ENCODE measurements around the gene CSAD. TPM values are rescaled to one million over a fixed set of nuclear protein-coding genes. Genes with fewer than 3 reads are reported as not detected.

CSAD gene
- total RNA-seq, 1 experiment from 2014 or later, result 15.4 TPM

DNA sequence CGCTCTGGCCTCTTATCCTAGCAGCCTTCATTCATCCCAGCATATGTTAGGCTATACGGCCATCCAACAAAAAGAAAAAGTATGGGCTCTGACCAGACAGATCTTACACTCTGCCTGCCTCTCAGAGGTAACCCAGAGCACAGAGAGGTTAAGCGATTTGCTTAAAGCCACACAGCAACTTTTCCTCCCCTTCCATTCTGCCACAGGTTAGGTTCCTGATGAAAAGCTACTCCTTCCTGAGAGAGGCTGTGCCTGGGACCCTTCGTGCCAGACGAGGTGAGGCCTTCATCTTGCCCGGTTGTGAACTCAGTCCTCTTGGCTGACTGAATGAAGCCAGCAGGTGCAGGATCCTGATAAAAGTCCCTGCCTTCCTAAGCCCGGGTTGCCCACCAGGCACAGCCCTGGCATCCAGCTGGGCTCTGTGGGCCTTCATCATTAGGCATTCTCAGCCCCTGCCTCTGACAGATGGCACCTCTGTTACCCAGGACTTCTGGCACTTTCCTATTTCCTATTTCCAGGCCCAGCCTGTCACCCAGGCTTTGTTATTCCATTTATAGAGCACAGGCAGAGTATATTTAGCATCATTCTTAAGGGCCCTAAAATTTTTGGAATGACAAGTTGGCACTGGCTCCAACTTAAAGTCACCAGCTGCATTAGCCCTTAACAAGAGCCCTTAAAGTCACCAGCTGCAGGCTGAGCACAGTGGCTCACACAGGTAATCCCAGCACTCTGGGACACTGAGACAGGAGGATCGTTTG is 64.7 kb downstream of the CSAD start:
- in situ Hi-C loops (cut with HindIII; ENCODE audit: low pct_unique_long_range_greater_than_20kb, low sequenced_read_pairs), result no loop called here
- no TSS peak for BruUV-seq (replicated peaks)
- intact Hi-C loops (cut with micrococcal nuclease; ENCODE audit: unreplicated experiment), result no loop called here

More for the DNA sequence above, 64.7 kb downstream of the CSAD start:
- no peaks in the 10 kb centered on the region for H3K9me3 ChIP-seq (ENCODE audit: control insufficient read depth, insufficient read depth, low read depth, low read length)
- POLR2A ChIA-PET, result interaction anchor here (0.5 kb wide), 1 partner anchor 11 kb away, joined by 14 read pairs; no protein-coding TSS in a partner anchor
- no peak for TF ChIP-seq TCF7L2 (IDR thresholded peaks at IDR 0.05; ENCODE audit: low read depth, low read length)
- TF ChIP-seq CTCF (IDR thresholded peaks at IDR 0.05), result no peak
- TF ChIP-seq REST (IDR thresholded peaks at IDR 0.05; ENCODE audit: insufficient read depth in 1 of 2, low read depth in 2 of 2, low read length in 1 of 2), result no peak
- TF ChIP-seq SIN3A (IDR thresholded peaks at IDR 0.05; ENCODE audit: borderline replicate concordance, insufficient read depth, low read depth, low read length), result no peak
- no peak for TF ChIP-seq POLR2AphosphoS5 (IDR thresholded peaks at IDR 0.05; ENCODE audit: low read depth, low read length)
- 0 out of 2 replicates have a peak, but pooled peaks have one; percentile 22 for ATAC-seq
- no peak overlapping the region for H3K4me3 ChIP-seq (ENCODE audit: low read depth in 2 of 2, low read length in 2 of 2)
- no peaks in the 10 kb centered on the region for H3K4me1 ChIP-seq (ENCODE audit: control insufficient read depth, insufficient read depth, low read length)
- H3K27ac ChIP-seq (ENCODE audit: low read length), result no peak overlapping the region
- CTCF ChIA-PET, result no interaction called here
- H3K27me3 ChIP-seq (ENCODE audit: control insufficient read depth, insufficient read depth, low read length), result no peaks in the 10 kb centered on the region
- DNase-seq (ENCODE audit: low read depth, low spot score), result no peak
- H3K36me3 ChIP-seq (ENCODE audit: control insufficient read depth, insufficient read depth, low read length), result no peaks in the 10 kb centered on the region
